CD14-positive monocyte (primary cell): ENCODE results near the gene TULP3. TPM values are rescaled to one million over a fixed set of nuclear protein-coding genes. Genes with fewer than 3 reads are reported as not detected.

Source experiments
- DNase-seq, 3 donors: peaks; one replicate each; pipeline ENCODE4 v3.0.0-alpha.2; 2011 to 2022
- H2AFZ ChIP-seq: 2 replicates; pipeline ENCODE4 v1.6.0; 2012; ENCODE audit warnings: mild to moderate bottlenecking, low read depth, low read length, inconsistent platforms; ENCODE audit not compliant: insufficient read depth, poor library complexity, severe bottlenecking
- H3K27ac ChIP-seq, 2 donors: 1 replicate in 1 of 2; 2 replicates in 1 of 2; pipeline ENCODE4 v1.5.1; 2012 to 2013; ENCODE audit warnings: low read length in 2 of 2, control low read depth in 1 of 2, inconsistent platforms in 1 of 2, low read depth in 1 of 2, mild to moderate bottlenecking in 1 of 2
- H3K27me3 ChIP-seq, 2 donors: one replicate each; pipeline versions ENCODE4 v1.6.0 to v1.6.1; 2011 to 2013; ENCODE audit warnings: low read length in 2 of 2; ENCODE audit not compliant: control insufficient read depth in 2 of 2, insufficient read depth in 2 of 2
- H3K36me3 ChIP-seq, 2 donors: replicated peaks in 1 of 2; 1 replicate in 1 of 2; 2 replicates in 1 of 2; pipeline versions ENCODE4 v1.5.1 to v1.6.1; 2012 to 2013; ENCODE audit warnings: low read length in 2 of 2, control low read depth in 1 of 2, inconsistent platforms in 1 of 2, mild to moderate bottlenecking in 1 of 2; ENCODE audit not compliant: insufficient read depth in 2 of 2, control insufficient read depth in 1 of 2
- H3K4me1 ChIP-seq, 2 donors: 1 replicate in 1 of 2; 2 replicates in 1 of 2; pipeline versions ENCODE4 v1.5.1 to v1.6.1; 2012 to 2013; ENCODE audit warnings: low read length in 2 of 2, control low read depth in 1 of 2, inconsistent platforms in 1 of 2, mild to moderate bottlenecking in 1 of 2, moderate library complexity in 1 of 2; ENCODE audit not compliant: insufficient read depth in 2 of 2, control insufficient read depth in 1 of 2
- H3K4me2 ChIP-seq: replicated peaks from 2 replicates; pipeline ENCODE3; 2012; ENCODE audit warnings: low read length, moderate library complexity, mild to moderate bottlenecking; ENCODE audit not compliant: poor library complexity, severe bottlenecking; ENCODE audit errors: extremely low read depth
- H3K4me3 ChIP-seq, 3 experiments: fragments of 200-600 bp in 1 of 3; sonication (generic) in 1 of 3; replicated peaks in 1 of 3; 1 replicate in 2 of 3; 2 replicates in 1 of 3; pipeline ENCODE4 v1.5.1; 2011 to 2013; ENCODE audit warnings: low read length in 3 of 3, mild to moderate bottlenecking in 3 of 3, control low read depth in 2 of 3, low read depth in 2 of 3, inconsistent platforms in 1 of 3, moderate library complexity in 1 of 3
- H3K79me2 ChIP-seq: 2 replicates; pipeline ENCODE4 v1.6.0; 2012; ENCODE audit warnings: mild to moderate bottlenecking, control low read depth, inconsistent platforms, low read length, moderate library complexity; ENCODE audit not compliant: insufficient read depth
- H3K9ac ChIP-seq: 2 replicates; pipeline ENCODE4 v1.6.0; 2017; ENCODE audit warnings: low read length, mild to moderate bottlenecking; ENCODE audit not compliant: insufficient read depth, poor library complexity, severe bottlenecking
- H3K9me3 ChIP-seq, 2 donors: replicated peaks in 1 of 2; 1 replicate in 1 of 2; 2 replicates in 1 of 2; pipeline versions ENCODE4 v1.5.1 to v1.6.1; 2012 to 2013; ENCODE audit warnings: low read length in 2 of 2, control low read depth in 1 of 2; ENCODE audit not compliant: control insufficient read depth in 1 of 2, insufficient read depth in 1 of 2
- H4K20me1 ChIP-seq: 2 replicates; pipeline ENCODE4 v1.6.0; 2012; ENCODE audit warnings: mild to moderate bottlenecking, low read length, control low read depth, moderate library complexity; ENCODE audit not compliant: insufficient read depth
- H3K27ac Mint-ChIP-seq, 7 donors: one replicate each; pipeline ENCODE4 v1.8.0; 2020; ENCODE audit warnings: mild to moderate bottlenecking in 7 of 7, mixed read lengths in 7 of 7, moderate library complexity in 6 of 7, inconsistent platforms in 2 of 7
- H3K27me3 Mint-ChIP-seq, 3 donors: one replicate each; pipeline ENCODE4 v1.8.0; 2021 to 2022; ENCODE audit warnings: low read depth in 3 of 3, mild to moderate bottlenecking in 3 of 3, mixed read lengths in 3 of 3, moderate library complexity in 3 of 3, inconsistent platforms in 1 of 3
- H3K36me3 Mint-ChIP-seq, 2 donors: one replicate each; pipeline ENCODE4 v1.8.0; 2020; ENCODE audit warnings: mixed read lengths in 2 of 2, inconsistent platforms in 1 of 2, mild to moderate bottlenecking in 1 of 2
- H3K4me1 Mint-ChIP-seq: one replicate; pipeline ENCODE4 v1.8.0; 2020; ENCODE audit warnings: mild to moderate bottlenecking, mixed read lengths
- H3K4me3 Mint-ChIP-seq, 2 donors: one replicate each; pipeline ENCODE4 v1.8.0; 2020; ENCODE audit warnings: mild to moderate bottlenecking in 2 of 2, mixed read lengths in 2 of 2, moderate library complexity in 1 of 2
- H3K9me3 Mint-ChIP-seq, 7 donors: one replicate each; pipeline ENCODE4 v1.8.0; 2020 to 2022; ENCODE audit warnings: mixed read lengths in 7 of 7, mild to moderate bottlenecking in 6 of 7, moderate library complexity in 6 of 7, inconsistent platforms in 2 of 7
- CTCF ChIP-seq: fragments of 200-600 bp; IDR thresholded peaks from one replicate; pipeline ENCODE4 v1.8.0; 2022; ENCODE audit warnings: antibody characterized with exemption, mild to moderate bottlenecking
- WGBS: methylation state at CpG from one replicate; pipeline ENCODE4 v1.1.5; 2013; ENCODE audit warnings: missing lambda C conversion rate; ENCODE audit not compliant: insufficient coverage; 5-methylcytosine and 5-hydroxymethylcytosine counted together
- intact Hi-C, 2 donors: fragments of 100-400 bp; cut with micrococcal nuclease; formaldehyde crosslinking; loops; one replicate each; pipeline versions ENCODE4 v1.15.0 to v1.15.1; 2023
- polyA plus RNA-seq, 3 donors: library from polyadenylated mRNA; depleted of rRNA in 1 of 3; unstranded in 2 of 3; stranded (reverse) in 1 of 3; fragments of 300-500 nt in 2 of 3; fragments of >200 nt in 1 of 3; fragmentation: Illumina TruSeq in 2 of 3; gene quantifications; 1 replicate in 2 of 3; 2 replicates in 1 of 3; pipeline ENCODE4 v1.2.3, GENCODE V29; 2012 to 2021

Gene TULP3
- polyA plus RNA-seq, 3 donors = 1.7 to 3.6 (median 2.3) TPM

- TF ChIP-seq CTCF = no peak
- Histone ChIP-seq H3K9me3 (no peaks in the 10 kb centered on the region), H3K27me3 (no peaks in the 10 kb centered on the region), H3K4me1 (no peaks in the 10 kb centered on the region), H3K9ac (no peak overlapping the region), H3K79me2 (peaks cover 55% of the 10 kb centered on the region), H3K4me2 (no peak overlapping the region), H2AFZ (no peak overlapping the region), H3K4me3 (no peak overlapping the region), H3K27ac (no peak overlapping the region), H4K20me1 (no peaks in the 10 kb centered on the region), H3K36me3 (peaks cover 0 to 17% of the 10 kb centered on the region in 2 donors)
- Mint-ChIP-seq H3K9me3 (no peaks in the 10 kb centered on the region), H3K4me1 (peaks cover 6% of the 10 kb centered on the region), H3K27ac (peak overlapping the region in 2 of 7 donors; percentile 12 to 14), H3K27me3 (peaks cover 0 to 3% (median 0%) of the 10 kb centered on the region in 3 donors), H3K36me3 (peaks cover 18 to 25% of the 10 kb centered on the region in 2 donors), H3K4me3 (no peak overlapping the region)
- no peak for DNase-seq
- intact Hi-C loops = no loop called here
- no CpG with 5 or more reads among the region's 2 CpGs for WGBS
Observed at GRCh38 chr12:2884810-2885209, 5.9 kb upstream of the TULP3 start.

- 100% methylated on average over 8 of the region's 10 CpGs for WGBS
- no peak for TF ChIP-seq CTCF
- no peak for DNase-seq
- no peak overlapping the region for H3K4me3 Mint-ChIP-seq
- H3K9me3 Mint-ChIP-seq = no peaks in the 10 kb centered on the region
- Histone ChIP-seq H3K36me3 (peaks cover 0 to 17% of the 10 kb centered on the region in 2 donors), H3K9ac (no peak overlapping the region), H3K27ac (no peak overlapping the region), H2AFZ (no peak overlapping the region), H3K9me3 (no peaks in the 10 kb centered on the region), H3K27me3 (peaks cover 0 to 4% of the 10 kb centered on the region in 2 donors), H3K79me2 (peaks cover 34% of the 10 kb centered on the region), H4K20me1 (no peaks in the 10 kb centered on the region), H3K4me2 (no peak overlapping the region), H3K4me1 (peaks cover 12 to 17% of the 10 kb centered on the region in 2 donors), H3K4me3 (no peak overlapping the region)
- intact Hi-C loops = no loop called here
- peaks cover 18 to 23% of the 10 kb centered on the region in 2 donors for H3K36me3 Mint-ChIP-seq
- H3K27me3 Mint-ChIP-seq = peaks cover 4 to 11% (median 4%) of the 10 kb centered on the region in 3 donors
- no peak overlapping the region for H3K27ac Mint-ChIP-seq
- peaks cover 17% of the 10 kb centered on the region for H3K4me1 Mint-ChIP-seq
Observed at GRCh38 chr12:2886768-2887450, 3.8 kb upstream of the TULP3 start.
